GM12891 (cell line): ENCODE data around the gene TMEM74B.

ENCODE experiments used
- DNase-seq: peaks from one replicate; pipeline ENCODE4 v3.0.0; 2011; ENCODE audit warnings: low spot score; ENCODE audit not compliant: insufficient read length
- FAIRE-seq: peaks from 2 replicates; lab custom pipeline; 2011; peaks lifted over from hg19 to GRCh38; lab: Jason Lieb, UNC
- PAX5 ChIP-seq: IDR thresholded peaks from 2 replicates; pipeline ENCODE4 v1.6.1; 2011; ENCODE audit warnings: low read length, moderate library complexity, mild to moderate bottlenecking; ENCODE audit not compliant: insufficient read depth, severe bottlenecking
- POLR2A ChIP-seq: IDR thresholded peaks from 2 replicates; pipeline ENCODE4 v1.6.1; 2011; ENCODE audit warnings: low read depth, low read length, control low read depth
- POLR2AphosphoS5 ChIP-seq: IDR thresholded peaks from 2 replicates; pipeline ENCODE4 v1.6.1; 2011; ENCODE audit warnings: low read depth, low read length, control low read depth
- POU2F2 ChIP-seq: IDR thresholded peaks from 2 replicates; pipeline ENCODE4 v1.6.1; 2011; ENCODE audit warnings: low read depth, mild to moderate bottlenecking, control low read depth, low read length, moderate library complexity
- SPI1 ChIP-seq: IDR thresholded peaks from 2 replicates; pipeline ENCODE4 v1.6.1; 2011; ENCODE audit warnings: low read depth, low read length, control low read depth
- TAF1 ChIP-seq: IDR thresholded peaks from 2 replicates; pipeline ENCODE4 v1.6.1; 2011; ENCODE audit warnings: low read depth, low read length, control low read depth

Gene TMEM74B

GRCh38 chr20:1165941-1166340, 18.8 kb downstream of the TMEM74B start:
- FAIRE-seq = no peak
- no peak for TF ChIP-seq POLR2AphosphoS5
- no peak for TF ChIP-seq TAF1
- no peak for TF ChIP-seq POLR2A
- no peak for TF ChIP-seq SPI1
- TF ChIP-seq PAX5 = no peak
- no peak for TF ChIP-seq POU2F2
- DNase-seq = no peak

GRCh38 chr20:1165521-1165920, 19.3 kb downstream of the TMEM74B start:
- TF ChIP-seq POLR2A = no peak
- TF ChIP-seq POLR2AphosphoS5 = no peak
- no peak for TF ChIP-seq PAX5
- no peak for TF ChIP-seq SPI1
- TF ChIP-seq POU2F2 = no peak
- no peak for TF ChIP-seq TAF1
- no peak for FAIRE-seq
- no peak for DNase-seq

DNA sequence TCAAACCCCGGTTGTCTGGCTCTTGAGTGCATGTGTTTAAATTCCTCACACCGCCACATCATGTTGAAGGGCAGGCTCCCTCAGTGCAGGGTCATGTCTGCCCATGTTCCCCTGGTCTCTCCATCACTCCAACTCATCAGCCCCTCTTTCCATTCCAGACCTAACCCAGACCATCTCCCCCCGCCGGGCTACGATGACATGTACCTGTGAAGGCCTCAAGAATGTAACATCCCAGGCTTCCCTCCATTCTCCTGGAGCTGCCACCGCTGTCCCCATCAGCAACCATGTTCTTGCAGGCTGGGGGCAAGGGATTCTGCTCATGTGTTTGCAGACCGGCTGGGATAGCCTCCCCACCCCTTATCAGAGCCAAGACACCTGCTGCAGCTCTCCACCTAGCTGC, 19.9 kb downstream of the TMEM74B start:
- TF ChIP-seq POLR2AphosphoS5 = no peak
- TF ChIP-seq SPI1 = no peak
- no peak for TF ChIP-seq PAX5
- TF ChIP-seq POLR2A = no peak
- TF ChIP-seq TAF1 = no peak
- TF ChIP-seq POU2F2 = no peak
- FAIRE-seq (no peak), DNase-seq (no peak)

- no peak for TF ChIP-seq POU2F2
- no peak for TF ChIP-seq TAF1
- no peak for TF ChIP-seq POLR2AphosphoS5
- TF ChIP-seq POLR2A = no peak
- no peak for TF ChIP-seq PAX5
- no peak for TF ChIP-seq SPI1
- no peak for FAIRE-seq
- DNase-seq = no peak
Measured at GRCh38 chr20:1163653-1164052, 21.1 kb downstream of the TMEM74B start.

DNA sequence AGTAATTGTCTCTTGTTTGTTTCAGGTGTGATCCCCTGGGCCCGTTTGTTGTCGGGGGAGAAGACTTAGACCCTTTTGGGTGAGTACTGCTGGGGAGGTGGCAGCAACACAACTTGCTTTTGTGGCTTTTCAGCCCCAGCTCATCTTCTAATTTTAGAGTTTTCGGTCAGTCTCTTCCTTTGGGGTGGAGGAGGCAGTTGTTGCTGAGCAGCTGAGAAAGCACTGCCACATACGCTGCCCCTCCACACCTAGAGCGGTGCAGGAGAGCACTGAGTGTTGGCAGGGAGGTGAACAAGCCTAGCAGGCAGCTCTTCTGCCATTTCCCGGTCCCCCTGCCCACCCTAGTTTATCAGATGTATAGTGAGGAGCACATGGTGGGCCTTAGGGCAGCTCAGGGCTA, 21.7 kb downstream of the TMEM74B start:
- FAIRE-seq = no peak

GRCh38 chr20:1160991-1161390, 23.8 kb downstream of the TMEM74B start:
- TF ChIP-seq SPI1 (no peak), POLR2A (no peak)
- FAIRE-seq (no peak), DNase-seq (no peak)

More for the DNA sequence above, 21.7 kb downstream of the TMEM74B start:
- no peak for DNase-seq
- no peak for TF ChIP-seq SPI1
- TF ChIP-seq PAX5 = no peak

DNA sequence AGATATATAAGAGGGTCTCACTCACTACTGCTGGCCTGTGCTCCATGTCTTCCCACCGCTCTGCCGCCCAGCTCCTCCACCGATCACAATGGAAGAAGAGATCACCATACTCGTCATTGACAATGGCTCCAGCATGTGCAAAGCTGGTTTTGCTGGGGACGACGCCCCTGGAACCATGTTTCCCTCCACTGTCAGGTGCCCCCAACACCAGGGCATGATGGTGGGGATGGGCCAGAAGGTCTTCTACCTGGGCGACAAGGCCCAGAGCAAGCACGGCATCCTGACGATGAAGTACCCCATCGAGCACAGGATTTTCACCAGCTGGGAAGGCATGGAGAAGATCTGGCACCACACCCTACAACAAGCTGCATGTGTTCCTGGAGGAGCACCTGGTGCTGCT, 24.3 kb downstream of the TMEM74B start:
- no peak for FAIRE-seq
- no peak for DNase-seq
- no peak for TF ChIP-seq POLR2AphosphoS5
- TF ChIP-seq POU2F2 = no peak
- TF ChIP-seq TAF1 = no peak
- TF ChIP-seq POLR2A = no peak
- TF ChIP-seq SPI1 = no peak
- no peak for TF ChIP-seq PAX5

GRCh38 chr20:1155342-1155741, 29.4 kb downstream of the TMEM74B start:
- TF ChIP-seq POLR2A = no peak
- TF ChIP-seq POU2F2 = no peak
- no peak for TF ChIP-seq TAF1

GRCh38 chr20:1154691-1155090, 30.1 kb downstream of the TMEM74B start:
- TF ChIP-seq POLR2AphosphoS5 = no peak
- TF ChIP-seq PAX5 = no peak
- no peak for TF ChIP-seq POU2F2
- TF ChIP-seq POLR2A = no peak
- TF ChIP-seq SPI1 = no peak
- no peak for TF ChIP-seq TAF1

More at GRCh38 chr20:1155342-1155741, 29.4 kb downstream of the TMEM74B start:
- FAIRE-seq = no peak
- no peak for DNase-seq

DNA sequence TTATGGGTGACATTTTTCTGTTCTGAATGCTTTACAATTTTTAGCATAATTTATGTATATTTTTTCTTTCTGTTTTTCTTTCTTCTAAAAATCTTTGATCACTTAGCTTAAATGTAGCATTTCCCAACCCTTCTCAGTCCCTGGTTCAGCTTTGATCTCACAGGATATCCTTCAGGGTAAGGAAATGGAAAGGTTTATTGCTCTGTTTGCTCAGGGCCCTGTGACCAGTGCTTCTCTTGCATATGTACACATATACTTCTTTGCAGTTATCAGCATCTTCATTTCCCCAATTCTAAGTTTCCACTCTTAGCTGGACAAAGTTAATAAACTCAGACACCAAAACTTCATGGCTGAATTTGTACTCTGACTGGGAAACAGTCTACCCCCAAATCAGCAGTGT, 30.6 kb downstream of the TMEM74B start:
- TF ChIP-seq SPI1 = no peak
- TF ChIP-seq POU2F2 = no peak
- FAIRE-seq = no peak
- DNase-seq = no peak

More at GRCh38 chr20:1154691-1155090, 30.1 kb downstream of the TMEM74B start:
- FAIRE-seq = no peak
- no peak for DNase-seq

GRCh38 chr20:1150968-1151367, 33.8 kb downstream of the TMEM74B start:
- no peak for DNase-seq
- FAIRE-seq = no peak
- TF ChIP-seq SPI1 = no peak
- TF ChIP-seq POLR2A = no peak
